CD4-positive, alpha-beta T cell treated with Interleukin-12 subunit alpha and Interleukin-12 subunit beta, for 1 hour (primary cell): ENCODE results near the gene RNF208.
A peak's percentile ranks its signal among the peaks of the same experiment; 100 is the strongest.

Experiments
- DNase-seq: peaks from one replicate; pipeline ENCODE4 v3.0.0-alpha.2; 2020

RNF208 gene

GRCh38 chr9:137226338-137227053, 4.5 kb upstream of the RNF208 start:
- DNase-seq: no peak

GRCh38 chr9:137225699-137226331, 3.8 kb upstream of the RNF208 start:
- DNase-seq: no peak

- no peak for DNase-seq
Measured at GRCh38 chr9:137224830-137225694, 3.0 kb upstream of the RNF208 start, which contains the start of gene CYSRT1. Gene CYSRT1, plus strand, starts transcription at chr9:137225174. Its CDS starts 448 bp downstream, at chr9:137225622.

GRCh38 chr9:137223078-137223970, 1.3 kb upstream of the RNF208 start:
- peak; percentile 99 for DNase-seq

GRCh38 chr9:137221506-137222111, 431 bp downstream of the RNF208 start:
- no peak for DNase-seq

GRCh38 chr9:137221095-137221505, 940 bp downstream of the RNF208 start:
- no peak for DNase-seq

GRCh38 chr9:137220317-137221094, 1.5 kb downstream of the RNF208 start:
- no peak for DNase-seq

GRCh38 chr9:137219757-137220316, 2.2 kb downstream of the RNF208 start:
- DNase-seq: no peak

GRCh38 chr9:137218754-137219271, 3.2 kb downstream of the RNF208 start:
- no peak for DNase-seq

- DNase-seq: no peak
Measured at GRCh38 chr9:137218212-137218753, 3.8 kb downstream of the RNF208 start.

- DNase-seq: no peak
Measured at GRCh38 chr9:137217276-137218211, 4.5 kb downstream of the RNF208 start.

- no peak for DNase-seq
Measured at GRCh38 chr9:137216188-137216965, 5.7 kb downstream of the RNF208 start.

GRCh38 chr9:137215196-137215986, 6.6 kb downstream of the RNF208 start:
- DNase-seq: no peak

- DNase-seq: no peak
Measured at GRCh38 chr9:137214620-137215019, 7.4 kb downstream of the RNF208 start.

- DNase-seq: no peak
Measured at GRCh38 chr9:137213160-137214060, 8.6 kb downstream of the RNF208 start.

GRCh38 chr9:137212520-137212919, 9.5 kb downstream of the RNF208 start:
- DNase-seq: no peak
